HepG2 (cell line): Measurements from ENCODE around the gene IRF2BPL. TPM values are rescaled to one million over a fixed set of nuclear protein-coding genes. Genes with fewer than 3 reads are reported as not detected.

Experiments
- NFKBIZ ChIP-seq: IDR thresholded peaks from 2 replicates; pipeline ENCODE4 v1.6.1; 2018; ENCODE audit warnings: missing genetic modification reagents, missing compliant biosample characterization
- PRDM10 ChIP-seq: sonication (generic); formaldehyde crosslinking; IDR thresholded peaks from 2 replicates; pipeline ENCODE4 v1.4.0; 2020; ENCODE audit warnings: low read depth, missing genetic modification reagents
- RBM39 ChIP-seq: fragments of 200-400 bp; formaldehyde crosslinking; IDR thresholded peaks from one replicate; pipeline ENCODE4 v1.6.1; 2018; ENCODE audit warnings: antibody characterized with exemption, mild to moderate bottlenecking, low read depth, low read length; ENCODE audit not compliant: poor library complexity, severe bottlenecking
- TBX2 ChIP-seq: sonication (generic); formaldehyde crosslinking; IDR thresholded peaks from 2 replicates; pipeline ENCODE4 v1.5.0; 2020; ENCODE audit warnings: missing genetic modification reagents, mild to moderate bottlenecking, borderline replicate concordance
- ZMYM3 ChIP-seq: sonication (generic); formaldehyde crosslinking; IDR thresholded peaks from 2 replicates; pipeline ENCODE4 v1.5.1; 2020; ENCODE audit warnings: mild to moderate bottlenecking, missing genetic modification reagents
- ZNF574 ChIP-seq: sonication (generic); formaldehyde crosslinking; IDR thresholded peaks from 2 replicates; pipeline ENCODE4 v1.4.0; 2020; ENCODE audit warnings: missing genetic modification reagents
- ZNF713 ChIP-seq: sonication (generic); formaldehyde crosslinking; IDR thresholded peaks from 2 replicates; pipeline ENCODE4 v1.4.0; 2020; ENCODE audit warnings: mild to moderate bottlenecking, missing genetic modification reagents
- ZNF788 ChIP-seq: sonication (generic); formaldehyde crosslinking; IDR thresholded peaks from 2 replicates; pipeline ENCODE4 v1.5.0; 2020; ENCODE audit warnings: mild to moderate bottlenecking, missing genetic modification reagents, borderline replicate concordance
- polyA plus RNA-seq, 8 experiments: library from polyadenylated mRNA; depleted of rRNA in 3 of 8; stranded (reverse) in 7 of 8; unstranded in 1 of 8; fragments of >200 nt; fragmentation: Illumina TruSeq in 4 of 8; extraction: Trizol in 4 of 8; gene quantifications; 2 replicates each; pipeline versions ENCODE4 v1.2.1 to v1.2.3, GENCODE V29; 2011 to 2016; ENCODE audit warnings: low read depth in 4 of 8, missing spikeins in 1 of 8, mixed read lengths in 1 of 8; ENCODE audit not compliant: insufficient read depth in 1 of 8
- total RNA-seq, 5 experiments: library from RNA; depleted of rRNA; stranded (reverse); fragments of >200 nt; fragmentation: Illumina TruSeq; extraction: Trizol; gene quantifications; 2 replicates each; pipeline ENCODE4 v1.2.3, GENCODE V29; 2016; ENCODE audit warnings: low read depth in 1 of 5

Gene IRF2BPL
- total and polyA plus RNA-seq, 2 of the 13 experiments (the other 11 are each of a cell fraction or from before 2014, with no cell fraction given), result 6.6 to 8.4 TPM

DNA sequence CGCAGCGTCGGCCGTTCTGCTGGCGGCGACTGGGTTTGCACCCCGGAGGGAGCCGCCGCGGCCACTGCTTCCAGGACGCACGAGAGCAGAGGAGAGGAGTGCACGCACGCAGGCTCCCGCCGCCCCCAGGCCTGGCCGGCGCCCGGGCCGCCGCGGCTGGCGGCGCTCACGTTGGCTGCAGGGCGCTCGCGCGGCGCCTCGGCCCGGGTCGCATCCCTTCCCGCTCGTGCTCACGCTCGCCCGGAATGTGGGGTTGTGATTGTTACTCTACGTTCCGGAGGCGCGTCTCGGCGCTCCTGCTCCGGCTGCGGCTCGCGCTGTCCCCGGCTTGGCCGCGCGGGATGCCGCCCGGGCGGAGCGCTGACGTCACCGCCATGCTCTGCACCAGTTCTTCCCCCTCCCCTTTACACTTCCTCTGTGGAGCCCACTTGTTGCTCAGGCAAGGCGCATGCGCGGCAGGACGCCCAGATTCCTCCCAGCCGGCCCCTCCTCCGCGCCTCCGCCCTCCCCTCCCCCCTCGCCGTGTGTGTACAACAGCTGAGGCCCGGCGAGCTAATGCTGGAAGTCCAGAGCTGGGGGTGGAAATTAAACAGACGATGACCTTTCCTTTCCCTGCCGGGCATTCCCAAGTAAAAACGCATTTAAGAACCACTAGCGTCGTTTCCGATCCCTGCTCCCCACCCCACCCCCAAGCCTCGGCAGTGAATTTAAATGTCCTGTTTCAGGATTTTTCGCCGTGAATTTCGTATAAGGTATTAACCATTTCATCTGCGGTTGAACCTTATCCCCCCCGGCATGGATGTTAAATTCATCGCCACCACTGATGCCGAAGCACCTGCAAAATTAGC, at the start of gene IRF2BPL (continued):
- TF ChIP-seq ZNF574, result peak; percentile 71
- TF ChIP-seq PRDM10, result peak; percentile 72
- TF ChIP-seq ZMYM3 (CRISPR knock-in tag), result peak; percentile 74; the same call in 1 of the 2 replicates
- peak; percentile 89 for TF ChIP-seq TBX2 (CRISPR knock-in tag)
- no peak for TF ChIP-seq ZNF713 (CRISPR knock-in tag)
- no peak for TF ChIP-seq RBM39
- TF ChIP-seq ZNF788 (CRISPR knock-in tag), result peak; percentile 83; the same call in 1 of the 2 replicates
- TF ChIP-seq NFKBIZ, result no peak
